Activated naive CD4-positive, alpha-beta T cell treated with anti-CD3 and anti-CD28 coated beads, Interleukin-2, amount 10 ng/mL, durations not matched to agents 7 days and 5 days (primary cell): ENCODE data around the gene CEP112.
"Not testable (repeated sequence)": the region's sequence is repeated elsewhere in the genome, so short reads cannot be mapped to it uniquely, and the experiment has no call there.

Source experiments
- CTCF ChIA-PET: fragments of 350-600 bp; sonication (Branson Sonifier 250); formaldehyde crosslinking; loops from one replicate; lab custom pipeline; 2021; ENCODE audit warnings: antibody characterized with exemption; lab: Charles Lee
- DNase-seq: peaks from one replicate; pipeline ENCODE4 v3.0.0-alpha.2; 2020
- H3K27ac Mint-ChIP-seq: one replicate; pipeline ENCODE4 v1.8.0; 2021; ENCODE audit warnings: mild to moderate bottlenecking, moderate library complexity, mixed read lengths
- H3K27me3 Mint-ChIP-seq: one replicate; pipeline ENCODE4 v1.8.0; 2021; ENCODE audit warnings: mild to moderate bottlenecking, mixed read lengths
- H3K36me3 Mint-ChIP-seq: one replicate; pipeline ENCODE4 v1.8.0; 2021; ENCODE audit warnings: mixed read lengths
- H3K4me1 Mint-ChIP-seq: one replicate; pipeline ENCODE4 v1.8.0; 2021; ENCODE audit warnings: mixed read lengths
- H3K4me3 Mint-ChIP-seq: one replicate; pipeline ENCODE4 v1.8.0; 2021; ENCODE audit warnings: mild to moderate bottlenecking, moderate library complexity, mixed read lengths
- H3K9me3 Mint-ChIP-seq: one replicate; pipeline ENCODE4 v1.8.0; 2021; ENCODE audit warnings: mixed read lengths

The CEP112 gene

GRCh38 chr17:66165537-66166123 is 26.3 kb downstream of the CEP112 start:
- H3K36me3 Mint-ChIP-seq: no peaks in the 10 kb centered on the region
- CTCF ChIA-PET: interaction anchor here (0.6 to 2.6 kb wide), 8 partner anchors 401 to 934 kb away, joined by 3 to 35 read pairs (median 4); no protein-coding TSS in a partner anchor
- no peak overlapping the region for H3K27ac Mint-ChIP-seq
- H3K27me3 Mint-ChIP-seq: no peaks in the 10 kb centered on the region
- no peak for DNase-seq
- no peak overlapping the region for H3K4me3 Mint-ChIP-seq
- H3K4me1 Mint-ChIP-seq: peaks cover 2% of the 10 kb centered on the region
- H3K9me3 Mint-ChIP-seq: no peaks in the 10 kb centered on the region

GRCh38 chr17:66155055-66155454 is 36.9 kb downstream of the CEP112 start:
- H3K36me3 Mint-ChIP-seq, DNase-seq, CTCF ChIA-PET, H3K4me1 Mint-ChIP-seq, H3K27ac Mint-ChIP-seq, H3K27me3 Mint-ChIP-seq, H3K9me3 Mint-ChIP-seq, H3K4me3 Mint-ChIP-seq: not testable (repeated sequence)

GRCh38 chr17:66152756-66153155 is 39.2 kb downstream of the CEP112 start:
- CTCF ChIA-PET: interaction anchor here (2.1 kb wide), 1 partner anchor 11 kb away, joined by 12 read pairs; no protein-coding TSS in a partner anchor
- Mint-ChIP-seq H3K4me1 (peaks cover 16% of the 10 kb centered on the region), H3K36me3 (no peaks in the 10 kb centered on the region), H3K27ac (no peak overlapping the region), H3K9me3 (peaks cover under 1% of the 10 kb centered on the region), H3K27me3 (peaks cover 4% of the 10 kb centered on the region), H3K4me3 (no peak overlapping the region)
- no peak for DNase-seq

GRCh38 chr17:66150708-66151107 is 41.2 kb downstream of the CEP112 start:
- DNase-seq: no peak
- no peak overlapping the region for H3K4me3 Mint-ChIP-seq
- peaks cover 4% of the 10 kb centered on the region for H3K27me3 Mint-ChIP-seq
- H3K9me3 Mint-ChIP-seq: no peaks in the 10 kb centered on the region
- H3K4me1 Mint-ChIP-seq: peaks cover 16% of the 10 kb centered on the region
- CTCF ChIA-PET: interaction anchor here (2.1 kb wide), 1 partner anchor 13 kb away, joined by 12 read pairs; no protein-coding TSS in a partner anchor
- H3K36me3 Mint-ChIP-seq: no peaks in the 10 kb centered on the region
- H3K27ac Mint-ChIP-seq: no peak overlapping the region

DNA sequence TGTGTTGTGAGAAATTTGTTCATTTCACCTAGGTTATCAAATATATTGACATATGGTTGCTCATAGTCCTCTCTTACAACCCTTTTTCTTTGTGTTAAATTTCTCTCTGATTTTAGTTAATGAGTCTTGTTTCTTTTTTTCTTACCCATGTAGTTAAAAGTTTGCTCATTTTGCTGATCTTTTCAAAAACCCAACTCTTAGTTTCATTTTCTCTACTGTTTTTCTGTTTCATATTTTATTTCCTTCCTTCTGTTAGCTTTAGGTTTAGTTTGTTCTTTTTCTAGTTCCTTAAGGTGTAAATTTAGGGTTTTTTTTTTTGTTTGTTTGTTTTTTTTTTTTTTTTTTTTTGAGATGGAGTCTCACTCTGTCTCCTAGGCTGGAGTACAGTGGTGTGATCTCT is 42.4 kb downstream of the CEP112 start:
- Mint-ChIP-seq H3K27me3 (peaks cover 4% of the 10 kb centered on the region), H3K36me3 (no peaks in the 10 kb centered on the region), H3K4me1 (peaks cover 16% of the 10 kb centered on the region), H3K4me3 (peak overlapping the region; percentile 3), H3K9me3 (no peaks in the 10 kb centered on the region), H3K27ac (peak overlapping the region; percentile 12)
- DNase-seq: no peak
- CTCF ChIA-PET: no interaction called here

DNA sequence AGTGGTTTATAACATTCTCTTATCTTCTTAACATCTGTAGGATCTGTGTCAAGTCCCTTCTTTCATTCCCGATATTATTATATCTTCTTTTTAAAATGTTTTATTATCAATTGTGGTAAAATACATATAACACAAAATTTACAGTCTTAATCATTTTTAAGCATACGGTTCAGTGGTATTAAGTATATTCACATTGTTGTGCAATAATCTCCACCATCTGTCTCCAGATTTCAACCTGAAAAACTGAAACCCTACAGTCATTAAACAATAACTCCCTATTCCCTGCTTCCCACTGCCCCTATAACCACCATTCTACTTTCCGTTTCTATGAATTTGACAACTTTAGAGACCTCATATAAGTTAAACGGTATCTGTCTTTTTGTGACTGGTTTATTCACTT is 45.5 kb downstream of the CEP112 start:
- CTCF ChIA-PET: no interaction called here
- Mint-ChIP-seq H3K9me3 (no peaks in the 10 kb centered on the region), H3K4me1 (peaks cover 16% of the 10 kb centered on the region), H3K27me3 (peaks cover 12% of the 10 kb centered on the region), H3K27ac (no peak overlapping the region), H3K36me3 (no peaks in the 10 kb centered on the region), H3K4me3 (no peak overlapping the region)
- no peak for DNase-seq

DNA sequence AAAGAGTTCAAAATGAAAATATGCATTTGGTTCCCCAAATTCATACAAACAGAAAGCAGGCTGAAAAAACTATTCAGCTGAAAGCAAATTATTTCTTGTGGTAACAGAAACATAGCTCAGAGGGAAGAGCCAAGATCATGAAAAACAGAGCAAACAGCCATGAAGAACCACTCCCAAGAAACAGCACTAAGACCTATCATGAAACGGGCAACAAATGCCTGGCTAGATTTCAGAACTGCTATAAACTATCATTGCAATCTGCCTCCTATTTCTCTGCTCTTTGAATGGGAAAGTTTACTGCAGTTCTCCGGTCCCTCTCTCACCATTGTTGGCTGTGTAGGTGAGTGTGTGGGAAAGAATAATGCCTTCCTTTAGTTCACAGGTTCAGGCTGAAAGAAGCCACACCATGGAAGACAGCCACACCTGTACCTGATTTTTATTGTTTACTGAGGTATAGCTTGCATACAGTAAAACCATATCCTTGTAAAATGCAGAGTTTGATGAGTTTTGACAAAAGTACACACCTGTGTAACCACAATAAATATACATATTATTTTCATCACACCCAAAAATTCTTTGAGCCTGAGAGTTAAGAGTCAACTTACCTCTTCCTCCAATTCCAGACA is 48.2 kb downstream of the CEP112 start:
- no peak overlapping the region for H3K27ac Mint-ChIP-seq
- CTCF ChIA-PET: no interaction called here
- peaks cover 20% of the 10 kb centered on the region for H3K27me3 Mint-ChIP-seq
- H3K4me3 Mint-ChIP-seq: no peak overlapping the region
- no peaks in the 10 kb centered on the region for H3K4me1 Mint-ChIP-seq
- H3K9me3 Mint-ChIP-seq: no peaks in the 10 kb centered on the region
- H3K36me3 Mint-ChIP-seq: no peaks in the 10 kb centered on the region
- DNase-seq: no peak

DNA sequence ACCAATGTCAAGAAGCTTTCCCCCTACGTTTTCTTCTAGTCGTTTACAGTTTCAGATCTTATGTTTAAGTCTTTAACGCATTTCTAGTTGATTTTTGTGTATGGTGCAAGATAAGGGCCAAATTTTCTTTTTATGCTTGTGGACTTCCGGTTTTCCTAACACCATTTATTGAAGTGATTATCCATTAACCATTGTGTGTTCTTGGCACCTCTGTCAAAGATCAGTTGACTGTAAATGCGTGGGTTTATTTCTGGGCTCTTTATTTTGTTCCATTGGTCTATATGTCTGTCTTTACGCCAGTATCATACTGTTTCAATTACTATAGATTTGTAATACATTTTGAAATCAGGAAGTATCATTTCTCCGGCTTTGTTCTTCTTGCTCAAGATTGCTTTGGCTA is 49.5 kb downstream of the CEP112 start:
- Mint-ChIP-seq H3K9me3 (peaks cover 2% of the 10 kb centered on the region), H3K36me3 (no peaks in the 10 kb centered on the region), H3K27ac (no peak overlapping the region), H3K27me3 (peaks cover 20% of the 10 kb centered on the region), H3K4me3 (no peak overlapping the region), H3K4me1 (no peaks in the 10 kb centered on the region)
- DNase-seq: no peak
- CTCF ChIA-PET: no interaction called here

DNA sequence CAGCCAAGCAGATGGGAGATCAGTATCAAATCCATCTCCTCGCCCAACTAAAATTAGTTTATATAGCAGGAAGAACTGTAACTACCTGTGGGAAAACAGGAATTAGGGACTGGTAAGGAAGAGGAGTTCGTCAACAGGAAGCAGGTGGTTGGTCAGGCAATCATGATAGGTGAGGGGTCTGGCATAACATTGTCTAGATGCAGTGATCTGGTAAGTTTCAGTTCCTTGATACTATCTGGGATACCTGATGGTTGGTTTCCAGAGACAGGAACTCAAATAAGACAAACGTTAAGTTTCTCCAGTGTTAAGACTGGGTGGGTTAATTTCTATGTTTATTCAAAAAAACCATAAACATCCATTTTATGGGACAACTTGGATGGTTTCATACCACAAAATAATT is 53.8 kb downstream of the CEP112 start:
- Mint-ChIP-seq H3K4me1 (no peaks in the 10 kb centered on the region), H3K9me3 (peaks cover 6% of the 10 kb centered on the region), H3K4me3 (no peak overlapping the region), H3K36me3 (no peaks in the 10 kb centered on the region), H3K27ac (no peak overlapping the region), H3K27me3 (peaks cover 18% of the 10 kb centered on the region)
- no peak for DNase-seq
- CTCF ChIA-PET: no interaction called here

DNA sequence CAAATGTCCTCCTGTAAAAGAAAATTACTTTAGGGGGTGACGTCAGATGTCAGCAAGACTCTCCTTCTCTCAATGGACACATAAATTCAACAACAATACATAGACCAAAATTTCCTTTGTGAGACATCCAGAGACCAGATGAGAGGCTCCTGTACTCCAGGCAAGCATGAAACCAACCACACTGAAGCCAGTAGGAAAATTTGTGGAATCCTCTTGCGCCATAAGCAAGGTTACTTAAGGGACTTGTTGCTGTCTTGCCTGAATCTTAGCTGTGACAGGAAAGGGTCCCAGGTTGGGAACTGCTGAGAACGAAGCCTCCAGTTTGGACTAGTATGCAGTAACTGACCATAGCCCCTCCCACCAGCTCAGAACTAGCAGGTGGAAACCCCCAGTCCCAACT is 56.0 kb downstream of the CEP112 start:
- DNase-seq: no peak
- no peak overlapping the region for H3K27ac Mint-ChIP-seq
- H3K27me3 Mint-ChIP-seq: peaks cover 14% of the 10 kb centered on the region
- CTCF ChIA-PET: interaction anchor here (1.2 kb wide), 1 partner anchor 431 kb away, joined by 3 read pairs; no protein-coding TSS in a partner anchor
- no peaks in the 10 kb centered on the region for H3K4me1 Mint-ChIP-seq
- no peak overlapping the region for H3K4me3 Mint-ChIP-seq
- H3K9me3 Mint-ChIP-seq: peaks cover 6% of the 10 kb centered on the region
- H3K36me3 Mint-ChIP-seq: no peaks in the 10 kb centered on the region

GRCh38 chr17:66135219-66135618 is 56.7 kb downstream of the CEP112 start:
- Mint-ChIP-seq H3K27me3 (peaks cover 10% of the 10 kb centered on the region), H3K4me1 (no peaks in the 10 kb centered on the region)

DNA sequence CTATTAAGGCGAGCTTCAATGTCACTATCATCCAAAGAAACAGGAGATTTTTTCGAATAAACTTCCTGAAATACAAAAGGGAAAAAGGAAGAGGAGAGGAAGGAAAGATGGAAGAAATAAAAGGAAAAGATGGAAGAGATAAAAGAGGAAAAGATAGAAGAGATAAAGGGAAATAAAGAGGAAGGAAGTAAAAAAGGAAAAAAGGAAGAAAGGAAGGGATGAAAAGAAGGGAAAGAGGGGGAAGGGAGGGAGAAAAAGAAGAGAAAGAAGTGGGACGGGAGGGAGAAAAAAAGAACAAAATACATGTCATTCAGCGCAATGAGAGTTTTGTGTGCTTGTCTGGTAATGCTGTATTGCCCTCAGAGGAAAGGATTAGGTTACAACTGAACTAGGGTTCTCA is 62.2 kb downstream of the CEP112 start:
- no peak for DNase-seq
- no peaks in the 10 kb centered on the region for H3K9me3 Mint-ChIP-seq
- no peak overlapping the region for H3K27ac Mint-ChIP-seq
- no peaks in the 10 kb centered on the region for H3K36me3 Mint-ChIP-seq
- H3K4me1 Mint-ChIP-seq: no peaks in the 10 kb centered on the region
- CTCF ChIA-PET: no interaction called here
- H3K4me3 Mint-ChIP-seq: no peak overlapping the region
- H3K27me3 Mint-ChIP-seq: peaks cover 11% of the 10 kb centered on the region

More at GRCh38 chr17:66135219-66135618, 56.7 kb downstream of the CEP112 start:
- no peak overlapping the region for H3K4me3 Mint-ChIP-seq
- CTCF ChIA-PET: no interaction called here
- DNase-seq: no peak
- no peaks in the 10 kb centered on the region for H3K36me3 Mint-ChIP-seq
- peaks cover 6% of the 10 kb centered on the region for H3K9me3 Mint-ChIP-seq
- no peak overlapping the region for H3K27ac Mint-ChIP-seq

- H3K27ac Mint-ChIP-seq: no peak overlapping the region
- DNase-seq: no peak
- CTCF ChIA-PET: no interaction called here
- H3K27me3 Mint-ChIP-seq: peaks cover 16% of the 10 kb centered on the region
- H3K4me1 Mint-ChIP-seq: no peaks in the 10 kb centered on the region
- no peaks in the 10 kb centered on the region for H3K36me3 Mint-ChIP-seq
- no peak overlapping the region for H3K4me3 Mint-ChIP-seq
- no peaks in the 10 kb centered on the region for H3K9me3 Mint-ChIP-seq
These were observed 65.7 kb downstream of the CEP112 start for GRCh38 chr17:66126231-66126630.

GRCh38 chr17:66123163-66123562 is 68.8 kb downstream of the CEP112 start:
- Mint-ChIP-seq H3K4me3 (no peak overlapping the region), H3K27ac (no peak overlapping the region), H3K36me3 (no peaks in the 10 kb centered on the region), H3K9me3 (no peaks in the 10 kb centered on the region), H3K4me1 (no peaks in the 10 kb centered on the region), H3K27me3 (peaks cover 12% of the 10 kb centered on the region)
- no peak for DNase-seq
- CTCF ChIA-PET: no interaction called here

GRCh38 chr17:66115246-66115645 is 76.7 kb downstream of the CEP112 start:
- Mint-ChIP-seq H3K9me3 (no peaks in the 10 kb centered on the region), H3K4me3 (no peak overlapping the region), H3K36me3 (no peaks in the 10 kb centered on the region), H3K27me3 (peaks cover 4% of the 10 kb centered on the region), H3K4me1 (no peaks in the 10 kb centered on the region), H3K27ac (no peak overlapping the region)
- CTCF ChIA-PET: interaction anchor here (1.1 kb wide), 1 partner anchor 9 kb away, joined by 3 read pairs; no protein-coding TSS in a partner anchor
- DNase-seq: no peak
